HepG2 (cell line): ENCODE measurements around the gene CPLX3. TPM values are rescaled to one million over a fixed set of nuclear protein-coding genes. Genes with fewer than 3 reads are reported as not detected.

Source experiments
- CC2D1A ChIP-seq: sonication (generic); formaldehyde crosslinking; IDR thresholded peaks from 2 replicates; pipeline ENCODE4 v1.8.1; 2023; ENCODE audit warnings: mild to moderate bottlenecking, missing genetic modification reagents
- CCDC6 ChIP-seq: sonication (generic); formaldehyde crosslinking; IDR thresholded peaks from 2 replicates; pipeline ENCODE4 v1.8.1; 2022; ENCODE audit warnings: mild to moderate bottlenecking, missing genetic modification reagents, moderate library complexity
- ELF4 ChIP-seq: sonication (generic); formaldehyde crosslinking; IDR thresholded peaks from 2 replicates; pipeline ENCODE4 v1.5.0; 2020; ENCODE audit warnings: missing genetic modification reagents, mild to moderate bottlenecking, moderate library complexity, borderline replicate concordance
- GFI1 ChIP-seq: sonication (generic); formaldehyde crosslinking; IDR thresholded peaks from 2 replicates; pipeline ENCODE4 v1.5.0; 2020; ENCODE audit warnings: missing genetic modification reagents, mild to moderate bottlenecking, borderline replicate concordance
- IKZF1 ChIP-seq: fragments of 450-650 bp; IDR thresholded peaks from 2 replicates; pipeline ENCODE4 v1.7.1; 2016
- IKZF4 ChIP-seq: sonication (generic); formaldehyde crosslinking; IDR thresholded peaks from 2 replicates; pipeline ENCODE4 v1.5.1; 2020; ENCODE audit warnings: borderline replicate concordance, mild to moderate bottlenecking, low read depth, missing genetic modification reagents; ENCODE audit errors: not compliant biosample characterization
- KLF11 ChIP-seq: IDR thresholded peaks from 2 replicates; pipeline ENCODE4 v1.6.1; 2016; ENCODE audit warnings: missing compliant biosample characterization
- SMAD3 ChIP-seq: sonication (generic); formaldehyde crosslinking; IDR thresholded peaks from 2 replicates; pipeline ENCODE4 v1.4.0; 2020; ENCODE audit warnings: missing genetic modification reagents
- ZNF235 ChIP-seq: sonication (generic); formaldehyde crosslinking; IDR thresholded peaks from 2 replicates; pipeline ENCODE4 v1.8.1; 2023; ENCODE audit warnings: mild to moderate bottlenecking, missing genetic modification reagents, borderline replicate concordance
- ZNF343 ChIP-seq: sonication (generic); formaldehyde crosslinking; IDR thresholded peaks from 2 replicates; pipeline ENCODE4 v1.4.0; 2020; ENCODE audit warnings: mild to moderate bottlenecking, missing genetic modification reagents
- ZNF382 ChIP-seq: sonication (generic); formaldehyde crosslinking; IDR thresholded peaks from 2 replicates; pipeline ENCODE4 v1.5.0; 2020; ENCODE audit warnings: missing genetic modification reagents, mild to moderate bottlenecking, borderline replicate concordance
- ZNF441 ChIP-seq: sonication (generic); formaldehyde crosslinking; IDR thresholded peaks from 2 replicates; pipeline ENCODE4 v1.7.0; 2021; ENCODE audit warnings: missing genetic modification reagents, borderline replicate concordance
- ZNF496 ChIP-seq: sonication (generic); formaldehyde crosslinking; IDR thresholded peaks from 2 replicates; pipeline ENCODE4 v1.8.1; 2023; ENCODE audit warnings: mild to moderate bottlenecking, moderate library complexity, missing genetic modification reagents; ENCODE audit not compliant: insufficient replicate concordance
- ZNF746 ChIP-seq: sonication (generic); formaldehyde crosslinking; IDR thresholded peaks from 2 replicates; pipeline ENCODE4 v1.8.0; 2022; ENCODE audit warnings: mild to moderate bottlenecking, missing genetic modification reagents
- ZNF780A ChIP-seq: sonication (generic); formaldehyde crosslinking; IDR thresholded peaks from 2 replicates; pipeline ENCODE4 v1.8.0; 2022; ENCODE audit warnings: mild to moderate bottlenecking, missing genetic modification reagents, moderate library complexity
- polyA plus RNA-seq, 8 experiments: library from polyadenylated mRNA; depleted of rRNA in 3 of 8; stranded (reverse) in 7 of 8; unstranded in 1 of 8; fragments of >200 nt; fragmentation: Illumina TruSeq in 4 of 8; extraction: Trizol in 4 of 8; gene quantifications; 2 replicates each; pipeline versions ENCODE4 v1.2.1 to v1.2.3, GENCODE V29; 2011 to 2016; ENCODE audit warnings: low read depth in 4 of 8, missing spikeins in 1 of 8, mixed read lengths in 1 of 8; ENCODE audit not compliant: insufficient read depth in 1 of 8
- total RNA-seq, 5 experiments: library from RNA; depleted of rRNA; stranded (reverse); fragments of >200 nt; fragmentation: Illumina TruSeq; extraction: Trizol; gene quantifications; 2 replicates each; pipeline ENCODE4 v1.2.3, GENCODE V29; 2016; ENCODE audit warnings: low read depth in 1 of 5
- TF ChIP-seq, protein P1 (sequence below): sonication (generic); formaldehyde crosslinking; IDR thresholded peaks from 2 replicates; pipeline ENCODE4 v1.4.0; 2020; ENCODE audit warnings: missing genetic modification reagents
- TF ChIP-seq, protein P2 (sequence below): sonication (generic); formaldehyde crosslinking; IDR thresholded peaks from 2 replicates; pipeline ENCODE4 v1.4.0; 2020; ENCODE audit warnings: low read depth, missing genetic modification reagents
- TF ChIP-seq, protein P3 (sequence below): sonication (generic); formaldehyde crosslinking; IDR thresholded peaks from 2 replicates; pipeline ENCODE4 v1.4.0; 2020; ENCODE audit warnings: missing genetic modification reagents
- TF ChIP-seq, protein P4 (sequence below): IDR thresholded peaks from 2 replicates; pipeline ENCODE4 v1.6.1; 2016

Gene CPLX3
- total and polyA plus RNA-seq, 2 of the 13 experiments (the other 11 are each of a cell fraction or from before 2014, with no cell fraction given) = not detected

DNA sequence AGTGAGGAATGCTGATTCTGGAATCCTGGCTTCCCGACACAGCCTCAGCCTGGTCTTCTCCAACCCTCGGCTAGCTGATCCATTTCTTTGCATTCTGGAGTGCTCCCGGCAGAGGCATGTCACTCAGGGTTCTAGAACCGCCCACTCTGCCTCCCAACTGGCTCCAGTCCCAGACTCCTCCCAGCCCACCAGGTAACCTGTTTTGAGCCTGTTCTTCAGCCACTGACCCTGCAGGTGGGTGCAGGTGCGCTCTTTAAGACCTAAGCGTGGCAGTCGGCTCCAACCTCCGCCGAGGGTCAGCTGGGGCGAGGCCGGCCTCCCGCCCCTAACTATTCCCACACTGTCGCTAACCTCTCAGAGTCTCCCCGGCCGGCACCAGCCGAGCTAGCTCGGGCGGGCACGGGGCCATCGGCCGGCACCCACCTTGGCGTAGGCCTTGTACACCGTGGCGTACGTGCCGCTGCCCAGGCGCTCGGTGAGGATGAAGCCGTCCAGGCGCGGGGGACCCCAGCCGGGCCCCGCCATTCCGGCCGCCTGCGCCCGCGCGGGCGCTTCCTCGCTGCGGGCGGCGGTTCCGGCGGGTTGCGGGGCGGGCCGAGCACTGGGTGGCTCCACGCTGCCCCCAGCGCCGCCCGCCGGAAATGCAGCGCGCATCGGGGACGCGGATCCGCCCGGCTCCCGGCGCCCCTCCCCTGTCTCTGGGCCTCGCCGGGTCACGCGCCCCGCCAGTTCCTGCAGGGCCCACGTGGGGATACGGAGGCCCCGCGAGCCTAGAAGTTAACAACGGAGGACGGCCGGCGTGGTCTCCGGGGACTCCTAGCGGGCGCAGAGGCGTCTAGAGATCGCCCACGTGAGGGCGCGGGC is 16.4 kb downstream of the CPLX3 start, which contains the start of gene ULK3 (continued):
- TF ChIP-seq, protein P1, sequence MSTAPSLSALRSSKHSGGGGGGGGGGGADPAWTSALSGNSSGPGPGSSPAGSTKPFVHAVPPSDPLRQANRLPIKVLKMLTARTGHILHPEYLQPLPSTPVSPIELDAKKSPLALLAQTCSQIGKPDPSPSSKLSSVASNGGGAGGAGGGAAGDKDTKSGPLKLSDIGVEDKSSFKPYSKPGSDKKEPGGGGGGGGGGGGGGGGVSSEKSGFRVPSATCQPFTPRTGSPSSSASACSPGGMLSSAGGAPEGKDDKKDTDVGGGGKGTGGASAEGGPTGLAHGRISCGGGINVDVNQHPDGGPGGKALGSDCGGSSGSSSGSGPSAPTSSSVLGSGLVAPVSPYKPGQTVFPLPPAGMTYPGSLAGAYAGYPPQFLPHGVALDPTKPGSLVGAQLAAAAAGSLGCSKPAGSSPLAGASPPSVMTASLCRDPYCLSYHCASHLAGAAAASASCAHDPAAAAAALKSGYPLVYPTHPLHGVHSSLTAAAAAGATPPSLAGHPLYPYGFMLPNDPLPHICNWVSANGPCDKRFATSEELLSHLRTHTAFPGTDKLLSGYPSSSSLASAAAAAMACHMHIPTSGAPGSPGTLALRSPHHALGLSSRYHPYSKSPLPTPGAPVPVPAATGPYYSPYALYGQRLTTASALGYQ (CRISPR knock-in tag) = no peak
- TF ChIP-seq, protein P2, sequence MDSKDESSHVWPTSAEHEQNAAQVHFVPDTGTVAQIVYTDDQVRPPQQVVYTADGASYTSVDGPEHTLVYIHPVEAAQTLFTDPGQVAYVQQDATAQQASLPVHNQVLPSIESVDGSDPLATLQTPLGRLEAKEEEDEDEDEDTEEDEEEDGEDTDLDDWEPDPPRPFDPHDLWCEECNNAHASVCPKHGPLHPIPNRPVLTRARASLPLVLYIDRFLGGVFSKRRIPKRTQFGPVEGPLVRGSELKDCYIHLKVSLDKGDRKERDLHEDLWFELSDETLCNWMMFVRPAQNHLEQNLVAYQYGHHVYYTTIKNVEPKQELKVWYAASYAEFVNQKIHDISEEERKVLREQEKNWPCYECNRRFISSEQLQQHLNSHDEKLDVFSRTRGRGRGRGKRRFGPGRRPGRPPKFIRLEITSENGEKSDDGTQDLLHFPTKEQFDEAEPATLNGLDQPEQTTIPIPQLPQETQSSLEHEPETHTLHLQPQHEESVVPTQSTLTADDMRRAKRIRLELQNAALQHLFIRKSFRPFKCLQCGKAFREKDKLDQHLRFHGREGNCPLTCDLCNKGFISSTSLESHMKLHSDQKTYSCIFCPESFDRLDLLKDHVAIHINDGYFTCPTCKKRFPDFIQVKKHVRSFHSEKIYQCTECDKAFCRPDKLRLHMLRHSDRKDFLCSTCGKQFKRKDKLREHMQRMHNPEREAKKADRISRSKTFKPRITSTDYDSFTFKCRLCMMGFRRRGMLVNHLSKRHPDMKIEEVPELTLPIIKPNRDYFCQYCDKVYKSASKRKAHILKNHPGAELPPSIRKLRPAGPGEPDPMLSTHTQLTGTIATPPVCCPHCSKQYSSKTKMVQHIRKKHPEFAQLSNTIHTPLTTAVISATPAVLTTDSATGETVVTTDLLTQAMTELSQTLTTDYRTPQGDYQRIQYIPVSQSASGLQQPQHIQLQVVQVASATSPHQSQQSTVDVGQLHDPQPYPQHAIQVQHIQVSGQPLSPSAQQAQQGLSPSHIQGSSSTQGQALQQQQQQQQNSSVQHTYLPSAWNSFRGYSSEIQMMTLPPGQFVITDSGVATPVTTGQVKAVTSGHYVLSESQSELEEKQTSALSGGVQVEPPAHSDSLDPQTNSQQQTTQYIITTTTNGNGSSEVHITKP (CRISPR knock-in tag) = no peak
- TF ChIP-seq ZNF343 (CRISPR knock-in tag) (peak; percentile 58; the same call in 1 of the 2 replicates), ZNF235 (CRISPR knock-in tag) (no peak), ZNF746 (no peak), GFI1 (CRISPR knock-in tag) (no peak), IKZF1 (no peak), ZNF382 (CRISPR knock-in tag) (no peak), CC2D1A (no peak), IKZF4 (CRISPR knock-in tag) (peak; percentile 68), ELF4 (CRISPR knock-in tag) (no peak), ZNF441 (CRISPR knock-in tag) (0 out of 2 replicates have a peak, but pooled peaks have one; percentile 62), CCDC6 (CRISPR knock-in tag) (0 out of 2 replicates have a peak, but pooled peaks have one; percentile 63), KLF11 (CRISPR knock-in tag) (0 out of 2 replicates have a peak, but pooled peaks have one; percentile 21), SMAD3 (CRISPR knock-in tag) (no peak), ZNF496 (CRISPR knock-in tag) (no peak), ZNF780A (CRISPR knock-in tag) (no peak)
- TF ChIP-seq, protein P3, sequence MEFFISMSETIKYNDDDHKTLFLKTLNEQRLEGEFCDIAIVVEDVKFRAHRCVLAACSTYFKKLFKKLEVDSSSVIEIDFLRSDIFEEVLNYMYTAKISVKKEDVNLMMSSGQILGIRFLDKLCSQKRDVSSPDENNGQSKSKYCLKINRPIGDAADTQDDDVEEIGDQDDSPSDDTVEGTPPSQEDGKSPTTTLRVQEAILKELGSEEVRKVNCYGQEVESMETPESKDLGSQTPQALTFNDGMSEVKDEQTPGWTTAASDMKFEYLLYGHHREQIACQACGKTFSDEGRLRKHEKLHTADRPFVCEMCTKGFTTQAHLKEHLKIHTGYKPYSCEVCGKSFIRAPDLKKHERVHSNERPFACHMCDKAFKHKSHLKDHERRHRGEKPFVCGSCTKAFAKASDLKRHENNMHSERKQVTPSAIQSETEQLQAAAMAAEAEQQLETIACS (CRISPR knock-in tag) = peak; percentile 93
- TF ChIP-seq, protein P4, sequence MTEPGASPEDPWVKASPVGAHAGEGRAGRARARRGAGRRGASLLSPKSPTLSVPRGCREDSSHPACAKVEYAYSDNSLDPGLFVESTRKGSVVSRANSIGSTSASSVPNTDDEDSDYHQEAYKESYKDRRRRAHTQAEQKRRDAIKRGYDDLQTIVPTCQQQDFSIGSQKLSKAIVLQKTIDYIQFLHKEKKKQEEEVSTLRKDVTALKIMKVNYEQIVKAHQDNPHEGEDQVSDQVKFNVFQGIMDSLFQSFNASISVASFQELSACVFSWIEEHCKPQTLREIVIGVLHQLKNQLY (CRISPR knock-in tag) = no peak
